Keratinocyte (primary cell): ENCODE measurements around the gene AK9. TPM values are rescaled to one million over a fixed set of nuclear protein-coding genes. Genes with fewer than 3 reads are reported as not detected.

ENCODE experiments used
- DNase-seq: peaks from one replicate; pipeline ENCODE4 v3.0.0-alpha.2; 2011; ENCODE audit warnings: low read depth, missing footprints, low spot score
- FAIRE-seq: peaks from 2 replicates; lab custom pipeline; 2011; peaks lifted over from hg19 to GRCh38; lab: Jason Lieb, UNC
- H2AFZ ChIP-seq: 2 replicates; pipeline ENCODE4 v1.6.0; 2012; ENCODE audit warnings: low read length, control low read depth, inconsistent platforms; ENCODE audit not compliant: control insufficient read depth
- H3K27ac ChIP-seq: 2 replicates; pipeline ENCODE4 v1.5.1; 2011; ENCODE audit warnings: low read length; ENCODE audit not compliant: control insufficient read depth, insufficient read depth
- H3K27me3 ChIP-seq: 3 replicates; pipeline ENCODE4 v1.6.0; 2011; ENCODE audit warnings: low read length; ENCODE audit not compliant: control insufficient read depth, insufficient read depth; ENCODE audit errors: extremely low read depth
- H3K36me3 ChIP-seq, 2 experiments: 2 replicates in 1 of 2; 3 replicates in 1 of 2; pipeline ENCODE4 v1.5.1; 2011; ENCODE audit warnings: low read length in 2 of 2, mild to moderate bottlenecking in 1 of 2; ENCODE audit not compliant: control insufficient read depth in 2 of 2, insufficient read depth in 2 of 2; ENCODE audit errors: extremely low read depth in 1 of 2
- H3K4me1 ChIP-seq: 3 replicates; pipeline ENCODE4 v1.5.1; 2011; ENCODE audit warnings: low read length; ENCODE audit not compliant: control insufficient read depth, insufficient read depth; ENCODE audit errors: extremely low read depth
- H3K4me2 ChIP-seq: 3 replicates; pipeline ENCODE4 v1.6.0; 2011; ENCODE audit warnings: low read depth, low read length; ENCODE audit not compliant: control insufficient read depth, insufficient read depth; ENCODE audit errors: extremely low read depth
- H3K4me3 ChIP-seq, 3 experiments: fragments of 200-600 bp in 1 of 3; sonication (generic) in 1 of 3; 2 replicates in 2 of 3; 3 replicates in 1 of 3; pipeline ENCODE4 v1.5.1; 2011 to 2016; ENCODE audit warnings: low read length in 3 of 3, mild to moderate bottlenecking in 3 of 3, control low read depth in 2 of 3, inconsistent platforms in 1 of 3, low read depth in 1 of 3, mixed read lengths in 1 of 3, mixed run types in 1 of 3, moderate library complexity in 1 of 3; ENCODE audit not compliant: control insufficient read depth in 2 of 3, insufficient read depth in 2 of 3; ENCODE audit errors: extremely low read depth in 1 of 3
- H3K79me2 ChIP-seq: 2 replicates; pipeline ENCODE4 v1.6.0; 2012; ENCODE audit warnings: low read length; ENCODE audit not compliant: control insufficient read depth, insufficient read depth
- H3K9ac ChIP-seq: 3 replicates; pipeline ENCODE4 v1.6.0; 2011; ENCODE audit warnings: low read length; ENCODE audit not compliant: control insufficient read depth, insufficient read depth; ENCODE audit errors: extremely low read depth
- H3K9me1 ChIP-seq: 3 replicates; pipeline ENCODE4 v1.6.0; 2011; ENCODE audit warnings: low read length; ENCODE audit not compliant: control insufficient read depth, insufficient read depth; ENCODE audit errors: extremely low read depth
- H3K9me3 ChIP-seq: 2 replicates; pipeline ENCODE4 v1.5.1; 2012; ENCODE audit warnings: low read depth, low read length; ENCODE audit not compliant: control insufficient read depth
- H4K20me1 ChIP-seq: 3 replicates; pipeline ENCODE4 v1.6.0; 2011; ENCODE audit warnings: low read length; ENCODE audit not compliant: control insufficient read depth, insufficient read depth; ENCODE audit errors: extremely low read depth
- CTCF ChIP-seq, 3 experiments: IDR thresholded peaks in 1 of 3; conservative IDR thresholded peaks in 1 of 3; optimal IDR thresholded peaks in 1 of 3; 2 replicates in 2 of 3; 3 replicates in 1 of 3; pipeline versions ENCODE3 to v1.5.1; 2011; ENCODE audit warnings: low read length in 3 of 3, mild to moderate bottlenecking in 3 of 3, moderate library complexity in 2 of 3, control low read depth in 1 of 3, inconsistent platforms in 1 of 3; ENCODE audit not compliant: insufficient read depth in 2 of 3; ENCODE audit errors: extremely low read depth in 1 of 3
- EZH2 ChIP-seq: IDR thresholded peaks from one replicate; pipeline ENCODE4 v1.6.1; 2012; ENCODE audit warnings: inconsistent platforms, mild to moderate bottlenecking, low read length, moderate library complexity
- dilution Hi-C: fragments of 300-500 bp; cut with MboI; formaldehyde crosslinking; loops from one replicate; pipeline ENCODE4 v1.7.0; 2020; ENCODE audit warnings: low sequenced_read_pairs; ENCODE audit not compliant: extremely low pct_ligation_motif_present
- polyA plus RNA-seq, 5 experiments: library from polyadenylated mRNA; depleted of rRNA in 3 of 5; stranded (reverse) in 3 of 5; stranded (forward) in 1 of 5; unstranded in 1 of 5; fragments of >200 nt; gene quantifications; 1 replicate in 1 of 5; 2 replicates in 3 of 5; 3 replicates in 1 of 5; pipeline versions ENCODE4 v1.2.1 to v1.2.3, GENCODE V29; 2011 to 2012; ENCODE audit warnings: missing spikeins in 2 of 5, low read depth in 1 of 5, low replicate concordance in 1 of 5

Gene AK9
- polyA plus RNA-seq, 1 donor (not counting 4 experiments of a cell fraction or from before 2014, with no cell fraction given), result 1.8 TPM

DNA sequence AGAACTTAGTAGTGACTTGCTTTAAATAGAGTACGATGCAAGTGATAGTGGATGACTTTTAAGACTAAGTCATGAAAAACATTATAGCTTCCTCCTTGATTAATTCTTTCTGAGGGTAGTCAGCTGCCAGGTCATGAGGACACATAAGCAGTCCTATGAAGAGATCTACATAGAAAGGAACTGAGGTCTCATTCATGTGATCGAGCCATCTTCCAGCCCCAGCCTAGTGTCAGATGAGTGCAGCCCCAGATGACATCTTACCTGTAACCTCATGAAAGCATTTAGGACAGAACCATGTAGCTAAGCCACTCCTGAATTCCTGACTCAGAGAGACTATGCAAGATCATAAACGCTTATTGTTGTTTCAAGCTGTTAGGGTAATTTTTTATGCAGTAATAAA, 67.7 kb downstream of the AK9 start:
- Histone ChIP-seq H3K4me1 (no peaks in the 10 kb centered on the region), H3K4me3 (no peak overlapping the region), H3K27me3 (peaks cover 3% of the 10 kb centered on the region), H3K4me2 (no peak overlapping the region), H3K9me1 (no peaks in the 10 kb centered on the region), H3K27ac (no peak overlapping the region), H3K79me2 (no peaks in the 10 kb centered on the region), H2AFZ (no peak overlapping the region), H3K36me3 (no peaks in the 10 kb centered on the region), H3K9me3 (no peaks in the 10 kb centered on the region), H4K20me1 (no peaks in the 10 kb centered on the region), H3K9ac (no peak overlapping the region)
- dilution Hi-C loops, result no loop called here
- DNase-seq (no peak), FAIRE-seq (no peak)
- no peak for TF ChIP-seq EZH2
- no peak for TF ChIP-seq CTCF (optimal IDR thresholded peaks at IDR 0.05 in 1 of 3, IDR thresholded peaks at IDR 0.05 in 1 of 3, conservative IDR thresholded peaks at IDR 0.05 in 1 of 3; ENCODE audit: extremely low read depth in 1 of 3, insufficient read depth in 2 of 3, low read length in 3 of 3)

DNA sequence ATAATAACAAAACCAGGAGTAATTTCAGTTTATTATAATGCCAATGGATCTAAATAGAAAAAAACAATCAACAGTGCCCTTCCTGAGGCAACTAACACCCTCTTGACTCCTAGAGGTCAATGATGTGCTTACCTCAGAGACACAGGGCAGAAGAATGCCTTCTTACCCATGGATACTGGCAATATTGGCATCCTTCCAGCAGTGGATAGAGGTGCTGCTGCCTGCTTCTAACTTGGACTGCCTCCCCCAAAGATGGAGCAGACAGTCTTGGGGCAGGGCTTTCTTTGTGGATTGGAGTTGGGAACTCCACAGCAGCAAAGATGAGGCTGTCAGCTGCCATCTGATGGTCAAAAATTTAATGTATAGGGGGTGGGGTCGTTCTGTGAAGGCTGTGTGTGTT, 78.7 kb downstream of the AK9 start:
- TF ChIP-seq EZH2 (no peak), CTCF (optimal IDR thresholded peaks at IDR 0.05 in 1 of 3, IDR thresholded peaks at IDR 0.05 in 1 of 3, conservative IDR thresholded peaks at IDR 0.05 in 1 of 3; ENCODE audit: extremely low read depth in 1 of 3, insufficient read depth in 2 of 3, low read length in 3 of 3) (no peak)
- Histone ChIP-seq H3K9me3 (no peaks in the 10 kb centered on the region), H3K27me3 (no peaks in the 10 kb centered on the region), H3K4me1 (no peaks in the 10 kb centered on the region), H3K79me2 (no peaks in the 10 kb centered on the region), H3K27ac (no peak overlapping the region), H3K9me1 (no peaks in the 10 kb centered on the region), H3K4me3 (no peak overlapping the region), H3K4me2 (no peak overlapping the region), H3K36me3 (no peaks in the 10 kb centered on the region), H4K20me1 (no peaks in the 10 kb centered on the region), H3K9ac (no peak overlapping the region), H2AFZ (no peak overlapping the region)
- dilution Hi-C loops, result no loop called here
- FAIRE-seq (no peak), DNase-seq (no peak)
